SKM-1 treated with dmso at 0.1 percent for 144 hours (cell line): Measurements from ENCODE around the gene EDNRA.
"Not testable (repeated sequence)": the region's sequence is repeated elsewhere in the genome, so short reads cannot be mapped to it uniquely, and the experiment has no call there.

Experiments used
- DNase-seq: peaks from one replicate; lab custom pipeline; 2025; ENCODE audit not compliant: unreplicated experiment; lab: John Stamatoyannopoulos, UW

EDNRA gene

DNA sequence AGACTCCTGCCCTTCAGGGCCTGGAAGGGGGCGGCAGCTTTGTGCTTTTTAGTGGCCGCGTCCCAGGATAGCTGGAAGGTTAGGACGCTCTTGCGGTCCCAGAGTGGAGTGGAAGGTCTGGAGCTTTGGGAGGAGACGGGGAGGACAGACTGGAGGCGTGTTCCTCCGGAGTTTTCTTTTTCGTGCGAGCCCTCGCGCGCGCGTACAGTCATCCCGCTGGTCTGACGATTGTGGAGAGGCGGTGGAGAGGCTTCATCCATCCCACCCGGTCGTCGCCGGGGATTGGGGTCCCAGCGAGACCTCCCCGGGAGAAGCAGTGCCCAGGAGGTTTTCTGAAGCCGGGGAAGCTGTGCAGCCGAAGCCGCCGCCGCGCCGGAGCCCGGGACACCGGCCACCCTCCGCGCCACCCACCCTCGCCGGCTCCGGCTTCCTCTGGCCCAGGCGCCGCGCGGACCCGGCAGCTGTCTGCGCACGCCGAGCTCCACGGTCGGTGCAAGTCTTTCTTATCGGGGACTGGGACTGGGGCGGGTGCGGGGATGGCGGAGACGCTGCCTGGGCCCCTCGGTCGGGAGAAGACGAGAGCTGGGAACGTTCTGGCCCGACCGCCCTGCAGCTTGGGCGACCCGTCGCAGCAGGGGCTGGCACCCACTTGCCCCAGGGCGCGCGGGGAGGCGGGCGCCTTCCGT, at the start of gene EDNRA:
Gene EDNRA, plus strand, starts transcription at position 207 of the 686 bp plus-strand sequence. CDS start 4,585 bp downstream, outside the sequence.
- DNase-seq = no peak

DNA sequence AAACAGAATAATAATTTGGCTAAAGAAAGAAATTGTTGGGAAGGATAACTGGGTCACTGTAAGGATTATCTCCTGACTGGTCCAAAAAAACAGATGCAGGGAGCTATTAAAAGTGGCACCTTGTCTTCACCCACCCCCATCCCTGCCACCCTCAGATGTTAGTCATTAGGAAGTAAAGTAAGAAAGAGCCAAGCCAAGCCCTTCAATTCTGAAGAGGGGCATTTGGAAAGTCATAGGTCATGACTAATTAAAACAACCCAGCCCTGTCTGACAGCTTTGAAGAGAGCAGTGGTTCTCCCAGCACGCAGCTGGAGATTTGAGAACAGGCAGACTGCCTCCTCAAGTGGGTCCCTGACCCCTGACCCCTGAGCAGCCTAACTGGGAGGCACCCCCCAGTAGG, 46.5 kb upstream of the EDNRA start:
- DNase-seq = not testable (repeated sequence)

DNA sequence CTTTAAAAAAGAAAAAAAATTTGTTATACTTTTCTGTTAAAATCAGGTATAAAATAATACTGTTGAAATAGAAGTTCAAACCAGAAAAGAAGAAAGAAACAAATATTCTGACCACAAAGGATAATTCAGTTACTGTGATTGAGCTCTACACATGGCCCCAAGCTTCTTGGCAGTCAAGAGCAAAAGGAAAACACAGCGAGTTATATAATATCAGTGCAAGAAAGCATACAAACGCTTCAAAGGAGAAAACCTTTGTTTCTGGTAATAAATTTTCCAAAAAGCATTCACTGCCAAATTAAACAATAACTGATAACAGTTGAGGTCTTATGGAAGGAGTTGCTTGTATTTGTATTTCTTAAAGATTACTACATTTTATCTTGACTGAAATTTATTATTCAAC, 40.5 kb upstream of the EDNRA start:
- no peak for DNase-seq

DNA sequence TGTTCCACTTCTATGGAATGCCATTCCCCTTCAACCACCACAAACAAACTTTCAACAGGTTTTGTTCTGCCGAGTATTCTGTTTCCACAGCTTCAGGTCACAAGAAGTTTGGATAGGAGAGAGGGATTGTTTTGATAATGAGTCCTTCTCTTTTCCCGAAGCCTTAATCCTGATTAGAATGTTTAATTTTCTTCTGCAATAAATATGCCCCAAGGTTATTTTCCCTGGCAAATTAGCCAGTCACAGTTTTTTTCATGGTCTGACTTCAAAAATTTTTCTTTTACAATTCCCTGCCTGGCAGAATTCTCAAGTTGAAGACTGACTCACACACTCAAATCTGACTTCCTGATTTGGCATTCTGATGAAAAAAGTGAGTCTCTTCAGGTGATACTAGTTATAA, 33.1 kb upstream of the EDNRA start:
- no peak for DNase-seq

DNA sequence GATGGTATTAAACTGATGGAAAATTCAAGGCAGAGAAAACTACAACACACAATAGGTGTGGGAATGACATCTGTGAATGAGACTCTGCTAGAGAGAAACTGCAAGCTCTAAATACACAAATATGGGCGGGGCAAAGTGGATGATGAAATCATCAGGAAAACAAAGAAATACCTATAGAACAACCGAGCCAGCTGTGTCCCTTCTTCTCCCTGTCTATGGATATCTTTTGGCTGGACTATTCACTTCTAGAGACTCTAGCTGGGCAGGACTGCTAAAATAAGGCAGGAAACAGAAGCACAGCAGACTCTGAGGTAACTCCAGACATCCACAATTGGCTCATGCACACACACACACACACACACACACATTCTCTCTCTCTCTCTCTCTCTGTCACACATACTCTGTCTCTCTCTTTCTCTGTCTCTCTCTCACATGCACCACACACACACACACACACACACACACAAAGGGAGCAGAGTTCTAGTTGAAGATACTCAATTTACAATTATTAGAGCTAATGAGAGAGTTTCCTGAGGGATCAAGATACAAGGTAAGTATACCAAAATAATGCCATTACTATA, 27.2 kb upstream of the EDNRA start:
- no peak for DNase-seq

DNA sequence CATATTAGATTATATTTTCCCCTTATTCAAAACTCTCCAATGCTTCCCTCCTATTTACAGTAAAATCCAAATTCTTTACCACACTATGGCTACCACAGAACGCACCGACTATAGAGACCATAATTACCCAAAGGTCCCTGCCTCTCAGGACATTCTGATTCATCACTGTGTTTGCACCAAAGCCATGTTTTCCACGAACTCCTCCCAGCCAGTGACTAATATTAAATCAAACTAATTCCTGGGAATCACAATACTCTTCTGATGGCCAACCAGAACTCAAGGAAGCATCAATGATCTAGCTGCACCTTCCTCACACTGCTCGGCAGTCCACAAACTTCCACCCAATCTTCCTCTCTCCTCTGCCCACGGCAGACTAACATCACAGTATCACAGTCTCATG, 24.2 kb upstream of the EDNRA start:
- DNase-seq = no peak

DNA sequence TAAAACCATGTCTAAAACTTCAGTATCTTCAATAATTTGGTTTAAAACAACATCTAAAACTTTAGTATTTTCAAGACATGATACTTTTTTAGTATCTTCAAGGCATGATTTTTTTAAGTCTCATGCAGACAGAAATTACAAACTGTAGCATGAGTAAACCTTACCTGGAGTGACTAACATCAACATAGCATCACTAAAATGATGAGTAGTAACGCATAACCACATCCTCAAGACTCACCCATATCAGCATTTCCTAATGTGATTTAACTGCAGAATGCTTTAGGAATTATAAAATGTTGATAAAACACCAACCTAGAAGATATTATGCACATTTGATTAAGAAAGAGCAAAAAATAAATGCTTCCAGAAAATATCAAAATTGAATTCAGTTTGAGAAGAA, 19.7 kb upstream of the EDNRA start:
- DNase-seq = no peak

DNA sequence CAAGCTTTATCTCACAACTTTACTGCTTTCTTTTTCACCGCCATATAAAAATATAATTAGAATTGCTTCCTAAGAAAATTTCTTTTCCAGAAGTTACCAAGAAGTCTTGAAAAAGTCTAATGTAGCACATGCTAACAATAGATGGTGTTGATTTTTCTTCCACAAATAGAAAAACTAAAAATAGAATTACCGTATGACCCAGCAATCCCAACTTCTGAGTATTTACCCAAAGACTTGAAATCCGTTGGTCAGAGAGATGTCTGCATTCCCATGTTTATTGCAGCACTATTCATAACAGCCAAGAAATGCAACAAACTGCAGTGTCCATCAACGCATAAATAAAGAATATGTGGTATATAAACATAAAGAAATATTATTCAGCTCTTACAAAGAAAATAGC, 17.8 kb upstream of the EDNRA start:
- no peak for DNase-seq

DNA sequence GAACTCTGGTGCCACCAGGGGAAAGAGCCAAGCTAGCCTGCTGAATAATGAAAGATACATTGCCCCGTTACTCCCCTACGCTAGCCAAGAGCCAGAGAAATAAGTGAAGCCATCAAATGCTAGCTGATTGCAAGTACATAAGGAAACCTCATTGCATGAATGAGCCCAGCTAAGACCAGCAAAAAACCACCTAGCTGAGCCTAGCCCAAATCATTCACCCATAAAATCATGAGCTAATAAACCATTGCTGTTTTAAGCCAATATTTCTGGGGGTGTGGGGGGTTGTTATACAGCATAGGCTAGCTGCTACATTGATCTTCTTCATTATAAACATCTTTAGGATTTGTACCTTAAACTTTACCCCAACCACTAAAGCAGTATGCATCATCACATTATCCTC, 15.4 kb upstream of the EDNRA start:
- DNase-seq = no peak

DNA sequence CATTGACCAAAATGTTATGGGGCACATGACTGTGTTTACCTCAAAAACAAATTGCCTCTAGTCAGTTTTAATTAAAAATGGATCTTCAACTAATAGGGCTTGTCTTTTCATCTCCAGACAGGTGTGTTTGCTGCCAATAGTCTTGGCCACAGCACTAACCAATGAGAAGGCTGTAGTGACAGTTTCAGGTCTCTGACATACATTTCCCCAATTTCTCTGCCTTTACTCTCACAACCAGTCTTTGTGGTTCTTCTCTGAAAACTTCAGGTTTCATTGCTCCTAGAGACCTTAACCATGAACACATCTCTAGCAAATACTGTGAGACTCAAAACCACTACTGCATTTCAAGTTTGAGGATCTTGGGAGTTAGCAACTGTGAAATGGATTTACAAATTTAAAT, 3.5 kb upstream of the EDNRA start:
- DNase-seq = no peak

DNA sequence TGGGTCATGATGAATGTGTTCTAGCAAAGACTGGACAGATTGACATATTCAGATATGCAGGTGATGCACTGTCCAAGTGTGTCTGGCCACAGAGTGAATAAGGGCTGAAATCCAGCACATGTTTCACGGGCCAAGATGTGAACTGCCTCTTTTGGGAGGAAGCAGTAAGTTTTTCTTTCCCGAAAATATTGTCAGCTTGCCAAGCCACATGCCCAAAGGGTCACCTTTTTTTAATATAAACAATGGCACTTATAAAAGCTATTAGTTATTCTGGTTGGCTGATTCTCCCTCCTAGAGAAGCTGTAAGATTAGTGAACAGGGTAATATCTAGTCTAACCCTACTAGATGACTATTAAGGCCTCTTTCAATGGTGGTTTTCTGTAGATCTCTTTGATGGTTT, 1.5 kb upstream of the EDNRA start:
- no peak for DNase-seq

DNA sequence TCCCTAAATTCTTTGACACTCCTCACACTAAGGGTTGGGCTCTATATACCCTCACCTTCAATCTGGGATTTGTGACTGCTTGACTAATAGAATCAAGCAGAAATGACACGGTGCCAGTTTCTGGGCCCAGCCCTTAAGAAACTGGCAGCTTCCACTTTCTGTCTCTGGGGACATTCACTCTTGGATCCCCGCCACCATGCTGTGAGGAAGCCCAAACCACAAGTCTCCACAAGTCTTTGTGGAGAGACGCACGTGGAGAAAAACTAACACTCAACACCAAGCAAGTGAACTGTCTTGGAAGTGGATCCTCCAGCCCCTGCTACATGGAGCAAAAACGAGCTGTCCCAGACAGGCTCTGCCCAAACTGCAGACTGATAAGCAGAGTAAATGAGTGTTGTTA, 1.1 kb upstream of the EDNRA start:
- DNase-seq = no peak

DNA sequence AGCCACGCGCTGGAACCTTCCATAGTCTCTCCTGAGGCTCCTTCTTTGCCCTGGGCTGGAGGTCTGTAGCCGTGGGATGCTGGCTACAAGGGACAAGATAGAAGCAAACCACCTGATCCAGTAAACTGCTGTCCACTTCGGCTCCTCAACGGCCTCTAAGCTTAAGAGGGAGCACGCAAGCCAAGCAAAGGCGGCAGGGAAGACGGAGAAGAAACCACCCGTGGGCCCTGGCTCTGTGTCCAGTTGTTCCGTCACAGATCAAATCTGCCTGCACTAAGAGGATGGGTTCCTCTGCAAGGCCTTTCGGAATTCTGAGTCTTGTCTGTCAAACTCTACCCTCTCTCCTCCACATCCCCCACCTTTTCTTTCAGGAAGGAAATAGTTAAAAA, 401 bp upstream of the EDNRA start:
- DNase-seq = no peak

DNA sequence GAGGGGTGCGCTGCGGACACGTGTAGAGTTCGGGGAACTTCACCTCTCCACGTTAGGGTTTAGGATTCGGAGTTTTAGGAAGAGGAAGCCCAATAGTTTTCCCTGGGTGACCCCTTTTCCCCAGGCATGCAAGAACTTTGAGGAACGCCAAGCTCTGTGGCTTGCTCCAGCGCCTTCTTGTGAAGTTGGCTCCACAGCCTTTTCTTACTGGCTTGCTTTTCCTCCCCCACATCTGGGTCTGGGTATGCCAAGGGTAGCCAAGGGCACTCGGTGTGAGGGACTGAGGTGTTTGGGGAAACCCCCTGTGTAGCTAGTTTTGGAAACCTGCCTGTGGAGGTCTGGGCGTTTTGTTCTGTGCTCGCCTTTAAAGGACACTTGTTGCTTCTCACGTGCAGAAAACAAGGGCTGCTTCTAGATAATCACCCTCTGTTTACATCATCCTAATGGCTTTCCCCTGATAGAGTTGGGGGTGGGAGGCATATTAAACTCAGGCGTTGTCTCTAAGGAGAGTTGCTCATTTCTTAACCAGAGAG, 746 bp downstream of the EDNRA start:
- no peak for DNase-seq

DNA sequence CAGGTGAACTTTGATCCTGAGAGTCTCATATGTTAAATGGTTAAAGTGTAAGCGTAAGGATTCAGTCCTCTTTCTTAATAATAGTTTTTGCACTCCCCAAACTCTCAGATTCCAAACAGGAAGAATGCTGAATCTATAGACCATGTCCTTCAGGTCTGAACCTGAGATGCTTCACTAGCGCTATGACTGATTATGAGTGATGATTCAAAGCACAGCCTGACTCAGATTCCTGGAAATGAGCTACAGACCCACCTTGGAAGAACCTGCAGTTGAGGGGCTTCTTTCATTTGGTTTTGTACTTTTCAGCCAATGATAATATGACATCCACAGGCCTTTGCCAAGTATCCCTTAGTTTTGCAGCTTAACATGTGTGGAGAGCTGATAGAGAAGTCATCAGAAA, 1.4 kb downstream of the EDNRA start:
- no peak for DNase-seq

DNA sequence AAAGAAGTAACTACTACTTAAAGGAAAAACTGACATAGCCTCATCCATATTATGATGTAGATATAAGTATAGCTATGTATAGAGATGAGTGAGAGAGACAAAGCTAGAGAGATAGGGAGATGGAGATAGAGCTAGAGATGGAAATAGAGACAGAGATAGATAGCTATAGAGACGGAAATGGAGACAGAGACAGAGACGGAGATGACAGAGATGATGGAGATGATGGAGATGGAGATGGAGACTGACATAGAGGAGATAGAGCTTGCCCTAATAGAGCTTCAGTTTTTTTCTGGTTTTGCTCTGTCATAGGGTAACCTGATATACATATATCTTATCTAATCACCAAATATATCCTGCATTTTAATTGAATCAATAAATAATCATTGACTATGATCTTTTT, 4.3 kb downstream of the EDNRA start:
- no peak for DNase-seq

DNA sequence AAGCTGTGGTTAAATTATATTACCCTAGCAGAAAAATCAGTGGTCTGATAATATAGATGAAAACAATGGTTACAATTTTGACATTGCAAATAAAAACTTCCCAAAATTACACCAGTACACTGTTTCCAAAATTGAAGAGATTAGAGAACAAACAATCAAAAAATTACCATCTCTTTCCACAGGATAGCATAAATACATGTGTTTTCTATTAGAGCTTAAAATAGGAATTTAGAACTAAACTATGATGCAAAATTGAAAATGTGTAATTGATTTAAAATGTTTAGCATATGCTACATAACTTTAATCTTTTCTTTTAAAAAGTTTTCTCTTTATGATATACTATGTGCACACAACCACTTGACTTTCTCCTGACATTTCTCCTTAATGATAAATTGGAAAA, 6.7 kb downstream of the EDNRA start:
- DNase-seq = no peak

DNA sequence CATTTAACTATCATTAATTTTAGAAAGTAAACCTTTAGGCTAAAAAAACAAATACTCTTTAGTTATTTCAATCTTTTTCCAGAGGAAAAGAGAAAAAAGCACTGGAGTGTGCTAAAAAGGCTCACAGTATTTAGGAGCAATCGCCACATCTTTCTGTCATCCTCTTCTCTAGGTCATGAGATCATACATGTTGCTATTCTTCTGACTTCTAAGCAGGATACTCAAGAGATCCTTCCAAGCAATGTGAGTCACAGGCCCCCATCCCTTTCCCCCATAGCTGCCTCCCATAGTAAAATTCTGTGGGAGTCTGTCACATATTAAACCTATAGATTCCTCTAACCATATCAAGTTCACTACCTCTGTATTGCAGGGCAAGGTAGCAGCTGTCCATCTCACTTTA, 7.7 kb downstream of the EDNRA start:
- DNase-seq = no peak

DNA sequence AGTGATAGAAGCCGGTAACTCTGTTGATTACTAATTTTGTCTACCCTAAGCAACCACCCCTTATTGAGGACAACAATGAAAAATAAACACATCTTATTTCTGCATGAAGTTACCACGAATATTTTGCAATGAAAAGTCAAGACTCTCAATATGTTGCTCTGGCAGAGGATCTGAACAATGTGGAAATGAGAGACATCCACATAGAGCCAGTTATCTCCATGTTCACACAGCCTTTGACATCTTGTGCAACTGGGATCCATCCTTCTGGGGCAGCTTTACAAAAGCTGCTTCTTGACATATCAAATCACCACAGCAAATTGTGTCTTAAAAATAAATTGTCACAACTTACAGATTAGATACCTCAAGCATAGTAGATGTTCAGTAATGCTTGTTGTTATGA, 10.2 kb downstream of the EDNRA start:
- DNase-seq = no peak

DNA sequence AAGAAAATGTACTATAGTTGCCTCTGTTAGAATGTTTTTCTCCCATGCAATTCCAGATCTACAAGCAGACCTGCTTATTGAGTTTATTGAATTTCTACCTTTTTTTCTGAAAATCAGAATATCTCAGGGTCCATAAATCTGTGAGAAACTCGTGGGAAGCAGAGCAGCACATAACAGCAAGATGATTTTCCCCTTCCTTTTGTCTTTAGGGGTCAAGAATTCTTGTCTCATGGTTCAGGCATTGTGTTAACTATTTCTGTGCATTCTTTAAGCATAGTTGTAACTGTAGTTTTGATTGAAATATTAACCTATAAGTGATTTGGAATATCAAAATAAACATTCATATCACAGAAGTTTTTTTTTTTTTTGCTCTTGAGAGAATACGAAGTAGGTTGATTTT, 11.4 kb downstream of the EDNRA start:
- no peak for DNase-seq

DNA sequence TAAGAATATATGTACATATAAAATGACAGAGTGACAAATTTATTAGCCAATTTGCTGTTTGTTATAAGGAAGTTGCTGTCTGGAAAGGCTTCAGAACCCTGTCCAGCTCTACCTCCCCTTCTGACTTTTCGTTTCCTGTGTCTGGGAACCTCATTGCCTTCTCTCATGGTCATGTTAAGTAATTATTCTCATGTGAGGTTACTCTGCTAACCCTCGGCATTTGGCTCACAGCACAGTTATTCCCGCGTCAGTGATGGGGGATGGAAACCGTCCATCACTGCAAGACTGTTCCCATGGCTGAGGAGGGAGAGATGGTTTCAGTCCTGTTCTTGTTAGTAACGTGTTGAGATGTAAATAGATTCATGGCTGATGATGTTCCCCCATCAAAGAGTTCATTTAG, 11.9 kb downstream of the EDNRA start:
- no peak for DNase-seq

DNA sequence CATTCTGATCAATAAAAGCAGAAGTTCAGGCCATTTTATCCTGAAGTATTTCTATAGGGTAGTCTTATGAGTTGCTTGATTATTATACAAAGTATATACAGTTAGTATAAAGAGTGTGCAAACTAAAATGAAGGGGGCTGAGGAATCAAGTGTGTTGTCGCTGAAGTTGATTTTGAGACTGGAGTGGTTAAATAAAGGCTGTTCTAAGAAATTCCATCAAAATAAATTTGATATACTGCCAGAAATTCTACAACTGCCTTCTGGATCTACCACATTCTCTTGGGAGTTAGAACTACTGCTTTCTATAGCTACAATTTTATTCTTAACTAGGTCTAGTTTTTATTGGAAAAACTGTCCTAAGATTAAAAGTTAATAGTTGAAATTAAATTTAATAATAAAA, 12.4 kb downstream of the EDNRA start:
- no peak for DNase-seq

DNA sequence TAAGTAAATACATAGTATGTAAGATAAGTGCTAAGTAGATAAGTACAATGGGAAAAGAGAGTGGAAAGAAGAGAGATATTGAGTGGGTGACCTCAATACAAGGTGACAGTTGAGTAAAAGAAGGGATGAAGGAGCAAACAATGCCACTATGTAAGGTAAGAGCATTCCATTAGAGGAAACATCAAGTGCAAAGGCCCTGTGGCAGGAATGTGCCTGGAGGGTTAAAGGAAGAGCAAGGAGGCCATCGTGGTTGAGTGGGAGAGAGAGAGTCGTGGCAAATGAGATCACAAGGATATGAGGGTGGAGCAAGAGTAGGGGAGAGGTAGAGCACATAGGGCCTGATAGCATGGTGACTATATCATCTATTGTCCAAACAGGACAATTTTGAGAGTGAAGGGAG, 13.4 kb downstream of the EDNRA start:
- DNase-seq = no peak
